ENCODE results near the gene ASRGL1. TPM values are rescaled to one million over a fixed set of nuclear protein-coding genes. Genes with fewer than 3 reads are reported as not detected.
A peak's percentile ranks its signal among the peaks of the same experiment; 100 is the strongest.

ASRGL1 gene
- total RNA-seq, result 1 to 10 TPM in 1 of 2 donors, under 1 TPM in 1; 0.74 to 7.0 TPM

DNA sequence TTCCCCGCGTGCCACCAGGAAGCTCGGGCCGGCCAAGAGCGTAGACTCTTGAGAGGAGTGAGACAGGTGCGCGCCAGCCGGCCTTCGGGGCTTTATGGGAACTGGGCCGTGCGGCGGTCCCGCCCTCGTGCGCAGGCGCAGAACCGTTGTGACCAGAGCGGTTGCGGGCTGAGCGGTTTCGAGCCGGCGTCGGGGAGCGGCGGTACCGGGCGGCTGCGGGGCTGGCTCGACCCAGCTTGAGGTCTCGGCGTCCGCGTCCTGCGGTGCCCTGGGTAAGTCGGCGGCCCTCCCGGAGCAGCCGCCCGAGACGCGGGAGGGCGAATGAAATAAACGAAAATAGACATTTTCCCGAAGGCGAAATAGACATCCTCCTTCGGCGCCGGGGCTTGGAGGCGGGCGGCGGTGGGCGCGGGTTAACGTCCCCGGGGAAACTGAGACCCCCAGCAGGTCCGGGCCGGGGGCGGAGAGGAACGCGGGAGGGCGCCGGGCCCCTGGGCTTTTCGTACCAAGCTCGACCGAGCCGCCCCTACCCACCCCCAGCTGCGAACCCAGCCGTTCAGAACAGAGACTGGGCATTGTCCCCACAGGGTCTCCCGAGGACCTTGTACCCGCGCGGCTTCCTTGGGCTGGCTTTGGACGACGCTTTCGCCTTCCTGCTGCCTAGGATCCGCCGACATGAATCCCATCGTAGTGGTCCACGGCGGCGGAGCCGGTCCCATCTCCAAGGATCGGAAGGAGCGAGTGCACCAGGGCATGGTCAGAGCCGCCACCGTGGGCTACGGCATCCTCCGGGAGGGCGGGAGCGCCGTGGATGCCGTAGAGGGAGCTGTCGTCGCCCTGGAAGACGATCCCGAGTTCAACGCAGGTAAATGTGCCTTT lies at the start of gene ASRGL1:
Gene ASRGL1, plus strand, starts transcription at position 146 of the 879 bp plus-strand sequence. Its CDS starts 530 bp downstream, at position 676.
- Histone ChIP-seq H3K4me1 (peaks cover 0 to 19% of the 10 kb centered on the region in 2 donors), H3K4me3 (peak within 1 kb of the TSS; percentile 72), H3K27me3 (no peaks in the 10 kb centered on the region), H3K36me3 (no peaks in the 10 kb centered on the region), H3K9me3 (no peaks in the 10 kb centered on the region), H3K27ac (peak within 1 kb of the TSS; percentile 48 to 49)
- TF ChIP-seq, protein P1, sequence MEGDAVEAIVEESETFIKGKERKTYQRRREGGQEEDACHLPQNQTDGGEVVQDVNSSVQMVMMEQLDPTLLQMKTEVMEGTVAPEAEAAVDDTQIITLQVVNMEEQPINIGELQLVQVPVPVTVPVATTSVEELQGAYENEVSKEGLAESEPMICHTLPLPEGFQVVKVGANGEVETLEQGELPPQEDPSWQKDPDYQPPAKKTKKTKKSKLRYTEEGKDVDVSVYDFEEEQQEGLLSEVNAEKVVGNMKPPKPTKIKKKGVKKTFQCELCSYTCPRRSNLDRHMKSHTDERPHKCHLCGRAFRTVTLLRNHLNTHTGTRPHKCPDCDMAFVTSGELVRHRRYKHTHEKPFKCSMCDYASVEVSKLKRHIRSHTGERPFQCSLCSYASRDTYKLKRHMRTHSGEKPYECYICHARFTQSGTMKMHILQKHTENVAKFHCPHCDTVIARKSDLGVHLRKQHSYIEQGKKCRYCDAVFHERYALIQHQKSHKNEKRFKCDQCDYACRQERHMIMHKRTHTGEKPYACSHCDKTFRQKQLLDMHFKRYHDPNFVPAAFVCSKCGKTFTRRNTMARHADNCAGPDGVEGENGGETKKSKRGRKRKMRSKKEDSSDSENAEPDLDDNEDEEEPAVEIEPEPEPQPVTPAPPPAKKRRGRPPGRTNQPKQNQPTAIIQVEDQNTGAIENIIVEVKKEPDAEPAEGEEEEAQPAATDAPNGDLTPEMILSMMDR (IDR thresholded peaks at IDR 0.05), result no peak
- peak; percentile 74 for DNase-seq (ENCODE audit: low spot score)

DNA sequence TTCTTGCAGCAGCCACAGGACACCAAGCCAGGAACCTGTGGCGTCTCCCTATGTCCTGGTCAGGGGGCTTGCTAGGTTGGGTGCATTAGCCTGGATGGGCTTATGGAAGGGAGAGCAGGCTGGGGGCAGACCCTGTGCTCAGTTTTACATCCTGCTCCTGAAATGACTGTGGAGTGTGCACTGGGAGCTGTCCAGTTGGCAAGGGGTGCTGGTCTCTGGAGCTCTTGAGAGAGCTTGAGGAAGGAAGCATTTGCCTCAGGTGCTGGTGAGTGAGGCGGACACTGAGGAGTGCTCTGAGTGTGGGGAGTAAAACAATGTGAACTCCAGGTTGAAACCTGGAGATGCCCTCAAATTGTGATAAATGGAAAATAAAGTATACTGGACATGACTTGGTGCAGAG lies 41.7 kb upstream of the ASRGL1 start:
- TF ChIP-seq, protein P1 (IDR thresholded peaks at IDR 0.05), result no peak
- no peaks in the 10 kb centered on the region for H3K27me3 ChIP-seq
- no peak for DNase-seq (ENCODE audit: low spot score)
- no peak overlapping the region for H3K27ac ChIP-seq
- H3K4me3 ChIP-seq, result no peak overlapping the region
- no peaks in the 10 kb centered on the region for H3K4me1 ChIP-seq
- no peaks in the 10 kb centered on the region for H3K9me3 ChIP-seq
- no peaks in the 10 kb centered on the region for H3K36me3 ChIP-seq

DNA sequence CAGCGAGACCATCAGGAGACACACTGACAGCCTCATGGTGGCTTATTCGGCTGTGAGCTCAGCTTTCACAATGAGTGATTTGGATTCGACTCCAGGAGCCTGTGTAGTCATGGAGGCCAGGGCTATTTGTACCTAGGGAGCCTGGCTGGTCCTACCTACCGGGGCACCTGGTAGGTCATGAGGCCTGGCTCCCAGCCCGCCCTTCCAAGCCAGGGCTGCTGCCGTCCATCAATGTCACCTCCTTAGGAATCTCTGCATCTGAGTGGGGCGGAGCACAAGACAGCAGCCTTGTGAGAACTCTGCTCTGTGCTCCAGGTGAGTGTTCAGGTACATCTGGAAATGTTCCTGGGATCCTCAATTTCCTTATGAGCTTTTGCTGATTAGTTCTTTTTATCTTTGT lies 38.3 kb upstream of the ASRGL1 start, which contains the start of gene SCGB1D4:
Gene SCGB1D4, minus strand, starts transcription at position 101 of the 400 bp plus-strand sequence. Its CDS starts 65 bp downstream, at position 36.
- TF ChIP-seq, protein P1 (IDR thresholded peaks at IDR 0.05), result no peak
- no peaks in the 10 kb centered on the region for H3K27me3 ChIP-seq

DNA sequence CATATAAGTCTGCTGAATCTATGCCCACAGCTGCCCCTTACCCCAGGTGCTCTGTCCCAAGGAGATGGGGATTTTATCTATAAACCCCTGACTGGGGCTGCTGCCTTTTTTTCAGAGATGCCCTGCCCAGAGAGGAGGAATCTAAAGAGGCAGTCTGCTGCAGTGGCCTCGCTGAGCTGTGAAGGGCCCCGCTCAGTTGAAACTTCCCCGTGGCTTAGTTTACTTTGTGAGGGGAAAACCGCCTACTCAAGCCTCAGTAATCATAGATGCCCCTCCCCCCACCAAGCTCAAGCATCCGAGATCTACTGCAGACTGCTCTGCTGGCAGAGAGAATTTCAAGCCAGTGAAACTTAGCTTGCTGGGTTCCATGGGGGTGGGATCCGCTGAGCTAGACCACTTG lies 31.0 kb upstream of the ASRGL1 start:
- H3K27ac ChIP-seq, result no peak overlapping the region
- H3K4me3 ChIP-seq, result no peak overlapping the region
- no peak for DNase-seq (ENCODE audit: low spot score)
- H3K27me3 ChIP-seq, result no peaks in the 10 kb centered on the region
- TF ChIP-seq, protein P1 (IDR thresholded peaks at IDR 0.05), result no peak
- no peaks in the 10 kb centered on the region for H3K4me1 ChIP-seq
- peaks cover 0 to 9% of the 10 kb centered on the region in 2 donors for H3K9me3 ChIP-seq
- H3K36me3 ChIP-seq, result no peaks in the 10 kb centered on the region

More for the DNA sequence above, 38.3 kb upstream of the ASRGL1 start, which contains the start of gene SCGB1D4:
- Histone ChIP-seq H3K9me3 (no peaks in the 10 kb centered on the region), H3K36me3 (no peaks in the 10 kb centered on the region), H3K27ac (no peak within 1 kb of the TSS), H3K4me3 (no peak within 1 kb of the TSS), H3K4me1 (no peaks in the 10 kb centered on the region)
- no peak for DNase-seq (ENCODE audit: low spot score)

DNA sequence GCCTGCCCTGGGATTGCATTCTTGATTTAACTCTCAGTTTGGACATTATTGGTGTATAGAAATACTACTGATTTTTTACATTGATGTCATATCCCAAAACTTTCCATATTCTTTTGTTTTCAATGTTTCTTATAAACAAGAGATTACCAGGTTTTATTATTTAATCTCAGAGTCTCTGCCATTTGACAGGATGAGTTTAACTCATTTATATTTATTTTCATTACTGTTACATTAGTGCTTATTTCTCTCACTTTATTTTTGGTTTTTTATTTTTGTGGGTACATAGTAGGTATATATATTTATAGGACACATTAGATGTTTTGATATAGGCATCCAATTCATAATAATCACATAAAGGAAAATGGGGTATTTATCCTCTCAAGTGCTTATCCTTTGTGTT lies 29.3 kb upstream of the ASRGL1 start:
- no peaks in the 10 kb centered on the region for H3K36me3 ChIP-seq
- TF ChIP-seq, protein P1 (IDR thresholded peaks at IDR 0.05), result no peak
- H3K4me3 ChIP-seq, result no peak overlapping the region
- H3K9me3 ChIP-seq, result peaks cover 0 to 9% of the 10 kb centered on the region in 2 donors
- no peaks in the 10 kb centered on the region for H3K27me3 ChIP-seq
- no peak for DNase-seq (ENCODE audit: low spot score)
- H3K4me1 ChIP-seq, result no peaks in the 10 kb centered on the region
- H3K27ac ChIP-seq, result no peak overlapping the region
